22Rv1 (cell line): Measurements from ENCODE around the gene RNF186.

ENCODE experiments used
- H3K27ac ChIP-seq: fragments of 450-650 bp; 2 replicates; pipeline ENCODE4 v1.5.1; 2017
- CTCF ChIP-seq: fragments of 450-650 bp; IDR thresholded peaks from 2 replicates; pipeline ENCODE4 v1.5.1; 2017; ENCODE audit warnings: mild to moderate bottlenecking
- ZFX ChIP-seq: fragments of 450-650 bp; IDR thresholded peaks from 2 replicates; pipeline ENCODE4 v1.6.1; 2017; ENCODE audit warnings: antibody characterized with exemption, borderline replicate concordance

RNF186 gene

GRCh38 chr1:19764848-19765247 is 50.2 kb downstream of the RNF186 start:
- TF ChIP-seq CTCF, result no peak
- no peak for TF ChIP-seq ZFX
- H3K27ac ChIP-seq, result no peak overlapping the region
